Measurements from ENCODE around the gene SPOCK1. TPM values are rescaled to one million over a fixed set of nuclear protein-coding genes. Genes with fewer than 3 reads are reported as not detected.

SPOCK1 gene
- total and polyA plus RNA-seq, 4 donors = 0.07 to 0.18 (median 0.17) TPM; not detected in 1

DNA sequence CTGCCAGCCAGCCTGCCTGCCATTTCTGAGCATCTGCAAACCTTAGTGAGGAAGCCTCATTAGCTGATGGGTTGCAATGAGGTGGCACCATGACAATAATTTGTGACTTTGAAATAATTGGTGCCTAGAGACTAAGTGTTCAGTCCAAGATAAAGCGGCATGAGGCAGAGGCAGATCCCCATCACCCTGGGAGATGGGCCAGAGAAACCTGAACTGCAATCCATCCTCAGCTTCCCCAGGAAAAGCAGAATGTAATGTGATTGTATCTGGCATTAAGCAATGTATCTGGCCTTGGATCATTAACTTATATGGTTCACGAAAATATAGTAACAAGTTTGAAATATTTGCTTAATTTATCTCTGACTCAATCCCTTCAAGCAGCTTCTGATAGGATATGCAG, 101.0 kb downstream of the SPOCK1 start:
- TF ChIP-seq FOXA1 (IDR thresholded peaks at IDR 0.05) (no peak), NR2F2 (IDR thresholded peaks at IDR 0.05) (no peak), HNF4G (IDR thresholded peaks at IDR 0.05) (no peak), GABPA (IDR thresholded peaks at IDR 0.05 in 1 of 2, conservative IDR thresholded peaks at IDR 0.05 in 1 of 2) (no peak), TAF1 (conservative IDR thresholded peaks at IDR 0.05) (no peak), YY1 (IDR thresholded peaks at IDR 0.05) (no peak)
- TF ChIP-seq, protein P1, sequence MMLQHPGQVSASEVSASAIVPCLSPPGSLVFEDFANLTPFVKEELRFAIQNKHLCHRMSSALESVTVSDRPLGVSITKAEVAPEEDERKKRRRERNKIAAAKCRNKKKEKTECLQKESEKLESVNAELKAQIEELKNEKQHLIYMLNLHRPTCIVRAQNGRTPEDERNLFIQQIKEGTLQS (IDR thresholded peaks at IDR 0.05) = no peak
- TF ChIP-seq, protein P2, sequence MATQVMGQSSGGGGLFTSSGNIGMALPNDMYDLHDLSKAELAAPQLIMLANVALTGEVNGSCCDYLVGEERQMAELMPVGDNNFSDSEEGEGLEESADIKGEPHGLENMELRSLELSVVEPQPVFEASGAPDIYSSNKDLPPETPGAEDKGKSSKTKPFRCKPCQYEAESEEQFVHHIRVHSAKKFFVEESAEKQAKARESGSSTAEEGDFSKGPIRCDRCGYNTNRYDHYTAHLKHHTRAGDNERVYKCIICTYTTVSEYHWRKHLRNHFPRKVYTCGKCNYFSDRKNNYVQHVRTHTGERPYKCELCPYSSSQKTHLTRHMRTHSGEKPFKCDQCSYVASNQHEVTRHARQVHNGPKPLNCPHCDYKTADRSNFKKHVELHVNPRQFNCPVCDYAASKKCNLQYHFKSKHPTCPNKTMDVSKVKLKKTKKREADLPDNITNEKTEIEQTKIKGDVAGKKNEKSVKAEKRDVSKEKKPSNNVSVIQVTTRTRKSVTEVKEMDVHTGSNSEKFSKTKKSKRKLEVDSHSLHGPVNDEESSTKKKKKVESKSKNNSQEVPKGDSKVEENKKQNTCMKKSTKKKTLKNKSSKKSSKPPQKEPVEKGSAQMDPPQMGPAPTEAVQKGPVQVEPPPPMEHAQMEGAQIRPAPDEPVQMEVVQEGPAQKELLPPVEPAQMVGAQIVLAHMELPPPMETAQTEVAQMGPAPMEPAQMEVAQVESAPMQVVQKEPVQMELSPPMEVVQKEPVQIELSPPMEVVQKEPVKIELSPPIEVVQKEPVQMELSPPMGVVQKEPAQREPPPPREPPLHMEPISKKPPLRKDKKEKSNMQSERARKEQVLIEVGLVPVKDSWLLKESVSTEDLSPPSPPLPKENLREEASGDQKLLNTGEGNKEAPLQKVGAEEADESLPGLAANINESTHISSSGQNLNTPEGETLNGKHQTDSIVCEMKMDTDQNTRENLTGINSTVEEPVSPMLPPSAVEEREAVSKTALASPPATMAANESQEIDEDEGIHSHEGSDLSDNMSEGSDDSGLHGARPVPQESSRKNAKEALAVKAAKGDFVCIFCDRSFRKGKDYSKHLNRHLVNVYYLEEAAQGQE (IDR thresholded peaks at IDR 0.05) = no peak
- 62% methylated on average over 2 of the region's 2 CpGs for WGBS
- DNase-seq (ENCODE audit: low spot score) = no peak

DNA sequence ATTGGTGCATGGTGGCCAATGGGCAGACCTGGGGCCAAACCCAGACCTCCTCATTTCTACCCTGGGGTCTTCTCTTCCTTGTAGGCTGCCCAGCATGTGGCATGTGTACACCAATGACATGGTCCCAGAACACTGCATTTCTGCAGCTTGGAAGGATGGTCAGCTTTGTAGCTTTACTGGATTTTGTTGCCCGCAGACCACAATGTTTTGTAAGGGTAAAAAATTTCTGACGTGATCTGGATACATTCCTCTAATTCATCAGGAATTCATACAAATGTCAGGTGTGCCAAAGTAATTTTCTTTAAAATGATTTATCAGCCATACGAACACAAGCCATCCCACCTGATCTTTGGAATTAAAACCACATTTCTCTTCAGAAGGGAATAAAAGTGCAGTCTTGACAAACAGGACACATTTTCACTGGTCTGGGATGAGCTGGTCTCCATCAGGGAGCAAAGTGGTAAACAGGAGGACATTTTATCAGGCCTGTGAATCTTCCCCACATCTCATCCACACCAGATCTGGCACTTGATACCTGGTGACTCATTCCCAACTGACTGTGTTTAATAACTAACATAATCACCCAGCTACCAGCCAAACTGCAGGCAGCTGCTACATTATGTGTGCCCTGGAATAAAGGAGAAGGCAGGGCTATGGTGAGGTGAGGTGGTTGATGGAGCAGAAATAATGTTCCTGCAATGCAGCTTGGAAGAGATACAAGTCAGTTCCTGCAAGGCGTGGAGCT, 103.9 kb downstream of the SPOCK1 start:
- Histone ChIP-seq H3K36me3 (ENCODE audit: control insufficient read depth in 4 of 4, insufficient read depth in 3 of 4, low read depth in 1 of 4, low read length in 3 of 4) (no peaks in the 10 kb centered on the region), H3K9me3 (ENCODE audit: control insufficient read depth in 4 of 4, low read length in 3 of 4) (no peaks in the 10 kb centered on the region), H3K27me3 (ENCODE audit: control insufficient read depth in 4 of 4, insufficient read depth in 4 of 4, low read length in 3 of 4) (no peaks in the 10 kb centered on the region), H3K27ac (ENCODE audit: low read depth in 1 of 2, low read length in 2 of 2) (no peak overlapping the region), H3K9ac (ENCODE audit: low read depth in 1 of 2, low read length in 2 of 2) (no peak overlapping the region), H3K4me1 (ENCODE audit: control insufficient read depth in 4 of 4, insufficient read depth in 4 of 4, low read length in 3 of 4) (no peaks in the 10 kb centered on the region), H3K4me3 (ENCODE audit: low read depth in 1 of 3, low read length in 3 of 3) (no peak overlapping the region)
- 76% methylated on average over 4 of the region's 4 CpGs for WGBS
- no peak for DNase-seq (ENCODE audit: low spot score)
- TF ChIP-seq, protein P3, sequence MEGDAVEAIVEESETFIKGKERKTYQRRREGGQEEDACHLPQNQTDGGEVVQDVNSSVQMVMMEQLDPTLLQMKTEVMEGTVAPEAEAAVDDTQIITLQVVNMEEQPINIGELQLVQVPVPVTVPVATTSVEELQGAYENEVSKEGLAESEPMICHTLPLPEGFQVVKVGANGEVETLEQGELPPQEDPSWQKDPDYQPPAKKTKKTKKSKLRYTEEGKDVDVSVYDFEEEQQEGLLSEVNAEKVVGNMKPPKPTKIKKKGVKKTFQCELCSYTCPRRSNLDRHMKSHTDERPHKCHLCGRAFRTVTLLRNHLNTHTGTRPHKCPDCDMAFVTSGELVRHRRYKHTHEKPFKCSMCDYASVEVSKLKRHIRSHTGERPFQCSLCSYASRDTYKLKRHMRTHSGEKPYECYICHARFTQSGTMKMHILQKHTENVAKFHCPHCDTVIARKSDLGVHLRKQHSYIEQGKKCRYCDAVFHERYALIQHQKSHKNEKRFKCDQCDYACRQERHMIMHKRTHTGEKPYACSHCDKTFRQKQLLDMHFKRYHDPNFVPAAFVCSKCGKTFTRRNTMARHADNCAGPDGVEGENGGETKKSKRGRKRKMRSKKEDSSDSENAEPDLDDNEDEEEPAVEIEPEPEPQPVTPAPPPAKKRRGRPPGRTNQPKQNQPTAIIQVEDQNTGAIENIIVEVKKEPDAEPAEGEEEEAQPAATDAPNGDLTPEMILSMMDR (IDR thresholded peaks at IDR 0.05; ENCODE audit: low read depth, low read length, missing input control) = no peak
- TF ChIP-seq, protein P4, sequence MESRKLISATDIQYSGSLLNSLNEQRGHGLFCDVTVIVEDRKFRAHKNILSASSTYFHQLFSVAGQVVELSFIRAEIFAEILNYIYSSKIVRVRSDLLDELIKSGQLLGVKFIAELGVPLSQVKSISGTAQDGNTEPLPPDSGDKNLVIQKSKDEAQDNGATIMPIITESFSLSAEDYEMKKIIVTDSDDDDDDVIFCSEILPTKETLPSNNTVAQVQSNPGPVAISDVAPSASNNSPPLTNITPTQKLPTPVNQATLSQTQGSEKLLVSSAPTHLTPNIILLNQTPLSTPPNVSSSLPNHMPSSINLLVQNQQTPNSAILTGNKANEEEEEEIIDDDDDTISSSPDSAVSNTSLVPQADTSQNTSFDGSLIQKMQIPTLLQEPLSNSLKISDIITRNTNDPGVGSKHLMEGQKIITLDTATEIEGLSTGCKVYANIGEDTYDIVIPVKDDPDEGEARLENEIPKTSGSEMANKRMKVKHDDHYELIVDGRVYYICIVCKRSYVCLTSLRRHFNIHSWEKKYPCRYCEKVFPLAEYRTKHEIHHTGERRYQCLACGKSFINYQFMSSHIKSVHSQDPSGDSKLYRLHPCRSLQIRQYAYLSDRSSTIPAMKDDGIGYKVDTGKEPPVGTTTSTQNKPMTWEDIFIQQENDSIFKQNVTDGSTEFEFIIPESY (IDR thresholded peaks at IDR 0.05) = no peak
- TF ChIP-seq RAD21 (IDR thresholded peaks at IDR 0.05) (no peak), HNF4G (IDR thresholded peaks at IDR 0.05) (no peak), EGR1 (IDR thresholded peaks at IDR 0.05; ENCODE audit: low read depth in 2 of 2) (no peak), SP1 (IDR thresholded peaks at IDR 0.05) (no peak), HNF4A (conservative IDR thresholded peaks at IDR 0.05) (no peak), JUND (IDR thresholded peaks at IDR 0.05) (no peak), GABPA (IDR thresholded peaks at IDR 0.05 in 1 of 2, conservative IDR thresholded peaks at IDR 0.05 in 1 of 2) (no peak), YY1 (IDR thresholded peaks at IDR 0.05) (no peak), RXRA (IDR thresholded peaks at IDR 0.05) (no peak), NR2F2 (IDR thresholded peaks at IDR 0.05) (no peak), FOXA2 (IDR thresholded peaks at IDR 0.05) (no peak), FOXA1 (IDR thresholded peaks at IDR 0.05) (no peak), TAF1 (conservative IDR thresholded peaks at IDR 0.05) (no peak)
- TF ChIP-seq, protein P5, sequence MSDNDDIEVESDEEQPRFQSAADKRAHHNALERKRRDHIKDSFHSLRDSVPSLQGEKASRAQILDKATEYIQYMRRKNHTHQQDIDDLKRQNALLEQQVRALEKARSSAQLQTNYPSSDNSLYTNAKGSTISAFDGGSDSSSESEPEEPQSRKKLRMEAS (IDR thresholded peaks at IDR 0.05) = no peak
- TF ChIP-seq, protein P2 (IDR thresholded peaks at IDR 0.05) = no peak
- TF ChIP-seq, protein P1 (IDR thresholded peaks at IDR 0.05) = no peak

More for the DNA sequence above, 101.0 kb downstream of the SPOCK1 start:
- no peaks in the 10 kb centered on the region for H3K27me3 ChIP-seq (ENCODE audit: control insufficient read depth in 4 of 4, insufficient read depth in 4 of 4, low read length in 3 of 4)
- H3K36me3 ChIP-seq (ENCODE audit: control insufficient read depth in 4 of 4, insufficient read depth in 3 of 4, low read depth in 1 of 4, low read length in 3 of 4) = no peaks in the 10 kb centered on the region
- H3K27ac ChIP-seq (ENCODE audit: low read depth in 1 of 2, low read length in 2 of 2) = no peak overlapping the region
- H3K4me1 ChIP-seq (ENCODE audit: control insufficient read depth in 4 of 4, insufficient read depth in 4 of 4, low read length in 3 of 4) = no peaks in the 10 kb centered on the region
- no peaks in the 10 kb centered on the region for H3K9me3 ChIP-seq (ENCODE audit: control insufficient read depth in 4 of 4, low read length in 3 of 4)
- H3K9ac ChIP-seq (ENCODE audit: low read depth in 1 of 2, low read length in 2 of 2) = no peak overlapping the region
- H3K4me3 ChIP-seq (ENCODE audit: low read depth in 1 of 3, low read length in 3 of 3) = no peak overlapping the region
